PC-3 (cell line): ENCODE results near the gene AFF2. TPM values are rescaled to one million over a fixed set of nuclear protein-coding genes. Genes with fewer than 3 reads are reported as not detected.

Source experiments
- ATAC-seq: fragments of 200-7000 bp; cut with Tn5 transposase; 2 replicates; pipeline ENCODE4 v1.9.1; 2020; ENCODE audit warnings: mild to moderate bottlenecking, moderate library complexity
- BruUV-seq: library from RNA; stranded (reverse); fragments of 400-500 nt; replicated peaks from 2 replicates; lab custom pipeline; 2021; lab: Mats Ljungman, UMichigan
- CTCF ChIA-PET: fragments of 300-600 bp; sonication (Branson Sonifier 250); formaldehyde crosslinking; loops from one replicate; lab custom pipeline; 2022; ENCODE audit warnings: antibody characterized with exemption; lab: Charles Lee
- POLR2A ChIA-PET: fragments of 300-600 bp; sonication (Branson Sonifier 250); formaldehyde crosslinking; loops from one replicate; lab custom pipeline; 2022; ENCODE audit warnings: antibody characterized with exemption; ENCODE audit not compliant: unreplicated experiment; lab: Charles Lee
- DNase-seq: peaks from one replicate; pipeline ENCODE4 v3.0.0-alpha.2; 2015
- H2AFZ ChIP-seq: fragments of 300-600 bp; sonication (generic); 2 replicates; pipeline ENCODE4 v1.6.0; 2016; ENCODE audit warnings: antibody characterized with exemption, low read length
- H3F3A ChIP-seq: fragments of 300-600 bp; sonication (generic); one replicate; pipeline ENCODE4 v1.6.0; 2017; ENCODE audit warnings: antibody characterized with exemption, low read length, control low read depth, mild to moderate bottlenecking; ENCODE audit not compliant: unreplicated experiment
- H3K27ac ChIP-seq: fragments of 300-600 bp; sonication (generic); 2 replicates; pipeline ENCODE4 v1.5.1; 2016; ENCODE audit warnings: mild to moderate bottlenecking, low read length
- H3K27me3 ChIP-seq: fragments of 300-600 bp; sonication (generic); 2 replicates; pipeline ENCODE4 v1.6.1; 2016; ENCODE audit warnings: low read length, mixed read lengths
- H3K36me3 ChIP-seq: fragments of 300-600 bp; sonication (generic); 2 replicates; pipeline ENCODE4 v1.6.1; 2016; ENCODE audit warnings: low read depth, mixed run types, low read length, mixed read lengths
- H3K4me1 ChIP-seq: fragments of 300-600 bp; sonication (generic); 2 replicates; pipeline ENCODE4 v1.5.1; 2016; ENCODE audit warnings: low read length; ENCODE audit not compliant: insufficient read depth
- H3K4me2 ChIP-seq: fragments of 300-600 bp; sonication (generic); 2 replicates; pipeline ENCODE4 v1.6.0; 2016; ENCODE audit warnings: low read length
- H3K4me3 ChIP-seq: fragments of 300-600 bp; sonication (generic); 2 replicates; pipeline ENCODE4 v1.5.1; 2016; ENCODE audit warnings: mild to moderate bottlenecking, low read length, mixed read lengths
- H3K79me2 ChIP-seq: fragments of 300-600 bp; sonication (generic); 2 replicates; pipeline ENCODE4 v1.6.1; 2017; ENCODE audit warnings: low read length, mixed read lengths
- H3K9ac ChIP-seq: fragments of 300-600 bp; sonication (generic); 2 replicates; pipeline ENCODE4 v1.6.0; 2016; ENCODE audit warnings: mild to moderate bottlenecking, low read length
- H3K9me2 ChIP-seq: fragments of 300-600 bp; sonication (generic); replicated peaks from 2 replicates; pipeline ENCODE4 v1.6.1; 2016; ENCODE audit warnings: mixed run types, low read length, mixed read lengths
- H3K9me3 ChIP-seq: fragments of 300-600 bp; sonication (generic); 2 replicates; pipeline ENCODE4 v1.6.1; 2016; ENCODE audit warnings: low read length, mixed read lengths
- H4K20me1 ChIP-seq: fragments of 300-600 bp; sonication (generic); 2 replicates; pipeline ENCODE4 v1.6.1; 2016; ENCODE audit warnings: low read length, mixed read lengths
- CTCF ChIP-seq: fragments of 300-600 bp; sonication (generic); conservative IDR thresholded peaks from 2 replicates; pipeline ENCODE4 v1.5.1; 2017; ENCODE audit warnings: antibody characterized with exemption, low read depth, mild to moderate bottlenecking, low read length
- EZH2 ChIP-seq: fragments of 300-600 bp; sonication (generic); IDR thresholded peaks from one replicate; pipeline ENCODE4 v1.6.1; 2017; ENCODE audit warnings: antibody characterized with exemption, mild to moderate bottlenecking, low read length; ENCODE audit not compliant: unreplicated experiment
- EZH2phosphoT487 ChIP-seq: fragments of 300-600 bp; sonication (generic); IDR thresholded peaks from 2 replicates; pipeline ENCODE4 v1.6.1; 2018; ENCODE audit warnings: mild to moderate bottlenecking, antibody characterized with exemption, low read length, borderline replicate concordance
- intact Hi-C: fragments of 100-400 bp; cut with micrococcal nuclease; formaldehyde crosslinking; loops from 2 replicates; pipeline ENCODE4 v1.9.0; 2023
- total RNA-seq: library from RNA; depleted of rRNA; stranded (reverse); fragments of >200 nt; gene quantifications from 2 replicates; pipeline ENCODE4 v1.2.3, GENCODE V29; 2014

The AFF2 gene
- total RNA-seq, 1 experiment from 2014 or later = not detected

- Histone ChIP-seq H3K9ac (no peak overlapping the region), H2AFZ (no peak overlapping the region), H3K4me2 (no peak overlapping the region), H3K27me3 (no peaks in the 10 kb centered on the region), H3K9me2 (no peaks in the 10 kb centered on the region), H3K9me3 (0 out of 2 replicates have a peak, but pooled peaks cover 5% of the 10 kb centered on the region), H3F3A (no peaks in the 10 kb centered on the region), H3K27ac (no peak overlapping the region), H3K4me1 (no peaks in the 10 kb centered on the region), H3K36me3 (no peaks in the 10 kb centered on the region), H3K4me3 (no peak overlapping the region), H4K20me1 (no peaks in the 10 kb centered on the region), H3K79me2 (no peaks in the 10 kb centered on the region)
- DNase-seq (no peak), ATAC-seq (no peak)
- intact Hi-C loops = no loop called here
- no TSS peak for BruUV-seq
- no peak for TF ChIP-seq EZH2phosphoT487
- TF ChIP-seq CTCF = no peak
- no peak for TF ChIP-seq EZH2
- ChIA-PET CTCF (no interaction called here), POLR2A (no interaction called here)
Observed at GRCh38 chrX:148592595-148592994, 92.2 kb downstream of the AFF2 start.

- CTCF ChIA-PET = no interaction called here
- no peak overlapping the region for H2AFZ ChIP-seq
Observed at GRCh38 chrX:148593146-148593545, 92.7 kb downstream of the AFF2 start.

More at GRCh38 chrX:148593146-148593545, 92.7 kb downstream of the AFF2 start:
- TF ChIP-seq CTCF (no peak), EZH2phosphoT487 (no peak), EZH2 (no peak)
- intact Hi-C loops = no loop called here
- Histone ChIP-seq H3K79me2 (no peaks in the 10 kb centered on the region), H3K27ac (no peak overlapping the region), H3K9me2 (no peaks in the 10 kb centered on the region), H3K4me1 (no peaks in the 10 kb centered on the region), H3K4me3 (no peak overlapping the region), H3F3A (no peaks in the 10 kb centered on the region), H3K9ac (no peak overlapping the region), H3K36me3 (no peaks in the 10 kb centered on the region), H3K9me3 (0 out of 2 replicates have a peak, but pooled peaks cover 5% of the 10 kb centered on the region), H3K27me3 (no peaks in the 10 kb centered on the region), H3K4me2 (no peak overlapping the region), H4K20me1 (no peaks in the 10 kb centered on the region)
- POLR2A ChIA-PET = no interaction called here
- ATAC-seq (no peak), DNase-seq (no peak)
- BruUV-seq = no TSS peak
